HTR-8/SVneo (cell line): ENCODE results near the gene GGT6.

Experiments
- DNase-seq: peaks from one replicate; pipeline ENCODE4 v3.0.0; 2011; ENCODE audit warnings: low spot score, mixed read lengths; ENCODE audit not compliant: insufficient read length
- FAIRE-seq: peaks from 2 replicates; lab custom pipeline; 2011; peaks lifted over from hg19 to GRCh38; lab: Jason Lieb, UNC

The GGT6 gene

DNA sequence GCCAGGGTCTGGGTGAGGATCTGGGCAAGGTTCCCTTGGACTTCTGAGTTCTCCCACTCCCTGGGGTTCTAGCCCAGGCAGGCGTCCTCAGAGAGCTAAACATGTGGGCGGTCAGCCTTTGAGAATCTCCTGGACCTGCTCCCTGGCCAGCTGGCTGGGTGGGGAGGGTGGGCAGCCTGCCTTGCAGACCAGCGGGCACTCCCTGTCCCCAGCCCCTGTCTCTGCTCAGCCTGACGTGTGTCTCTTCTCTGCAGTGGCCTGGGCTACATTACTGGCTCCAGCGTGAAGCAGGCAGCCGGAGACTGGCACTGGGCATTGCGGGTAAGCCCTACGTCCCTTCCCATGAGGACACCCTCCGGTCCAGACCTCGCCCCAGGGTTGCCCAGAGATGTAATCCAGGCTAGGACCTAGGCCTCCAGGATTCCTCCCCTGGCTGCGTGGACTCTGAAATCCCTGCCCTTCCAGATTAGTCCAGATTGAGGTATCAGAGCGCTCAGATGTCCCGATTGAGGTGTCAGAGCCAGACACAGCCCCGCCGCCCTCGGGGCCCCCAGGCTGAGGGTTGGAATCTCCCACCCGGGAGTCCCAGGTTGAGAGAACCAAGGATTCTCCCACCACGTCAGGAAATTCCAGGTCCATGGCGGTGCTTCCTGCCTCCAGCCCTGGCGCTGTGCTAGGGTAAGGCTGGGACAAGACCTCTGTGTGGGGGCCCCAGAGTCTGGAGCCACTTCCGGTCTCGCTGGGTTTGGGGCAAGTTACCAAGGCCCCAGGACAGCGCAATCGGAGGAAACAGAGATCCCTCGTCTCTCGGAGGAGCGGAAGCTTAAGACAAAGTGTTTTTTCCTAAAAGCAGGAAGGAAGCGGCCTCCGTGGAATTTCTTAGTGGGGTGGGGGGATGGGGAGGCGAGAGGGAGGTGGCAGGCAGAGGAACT lies 29.3 kb downstream of the GGT6 start:
- no peak for DNase-seq
- no peak for FAIRE-seq

DNA sequence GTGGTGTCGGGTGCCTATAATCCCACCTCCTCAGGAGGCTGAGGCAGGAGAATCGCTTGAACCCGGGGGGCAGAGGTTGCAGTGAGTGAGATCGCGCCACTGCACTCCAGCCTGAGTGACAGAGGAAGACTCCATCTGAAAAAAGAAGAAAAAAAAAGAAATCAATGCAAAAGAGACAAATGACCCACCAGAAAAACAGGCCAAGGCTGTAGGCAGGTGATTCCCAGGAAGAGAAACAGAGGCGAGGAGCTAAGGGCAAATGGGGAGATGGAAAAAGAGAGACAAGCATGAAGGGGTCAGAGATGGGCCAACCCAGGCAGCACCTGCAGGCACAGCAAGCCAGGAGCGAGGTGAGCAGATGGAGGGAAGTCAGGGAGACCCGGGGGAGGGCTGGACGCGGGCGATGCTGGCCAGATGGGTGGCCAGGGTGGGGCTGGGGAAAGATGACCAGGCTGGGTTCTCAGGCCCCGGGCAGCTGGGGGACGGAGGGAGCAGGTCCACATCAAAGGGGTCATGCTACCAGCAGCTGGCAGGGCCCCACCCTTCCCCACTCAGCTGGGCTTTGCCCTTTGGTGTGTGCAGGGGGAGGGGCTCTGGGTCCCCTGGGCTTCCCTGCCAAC lies 30.7 kb downstream of the GGT6 start:
- FAIRE-seq (no peak), DNase-seq (no peak)

DNA sequence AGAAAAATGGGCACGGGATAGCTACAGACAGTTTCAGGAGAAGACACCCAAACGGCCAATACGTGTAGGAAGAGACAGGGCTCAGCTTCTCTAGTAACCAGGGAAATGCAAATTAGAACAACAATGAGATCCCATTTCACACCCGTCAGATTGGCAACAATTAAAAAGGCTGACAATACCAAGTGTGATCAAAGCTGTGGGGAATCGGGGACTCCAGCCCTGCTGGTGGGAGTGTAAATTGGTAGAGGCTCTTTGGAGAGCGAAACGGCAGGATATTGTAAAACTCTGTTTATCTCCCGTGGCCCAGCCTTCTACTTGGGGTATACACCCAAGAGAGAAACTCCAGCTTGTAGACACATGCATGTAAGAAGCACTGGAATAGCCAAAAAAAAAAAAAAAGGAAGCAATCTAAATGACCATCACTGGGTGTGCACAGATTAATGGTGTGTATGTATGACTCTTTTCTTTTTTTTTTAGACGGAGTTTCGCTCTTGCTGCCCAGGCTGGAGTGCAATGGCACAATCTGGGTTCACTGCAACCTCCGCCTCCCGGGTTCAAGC lies 32.7 kb downstream of the GGT6 start:
- no peak for FAIRE-seq
- DNase-seq: no peak

DNA sequence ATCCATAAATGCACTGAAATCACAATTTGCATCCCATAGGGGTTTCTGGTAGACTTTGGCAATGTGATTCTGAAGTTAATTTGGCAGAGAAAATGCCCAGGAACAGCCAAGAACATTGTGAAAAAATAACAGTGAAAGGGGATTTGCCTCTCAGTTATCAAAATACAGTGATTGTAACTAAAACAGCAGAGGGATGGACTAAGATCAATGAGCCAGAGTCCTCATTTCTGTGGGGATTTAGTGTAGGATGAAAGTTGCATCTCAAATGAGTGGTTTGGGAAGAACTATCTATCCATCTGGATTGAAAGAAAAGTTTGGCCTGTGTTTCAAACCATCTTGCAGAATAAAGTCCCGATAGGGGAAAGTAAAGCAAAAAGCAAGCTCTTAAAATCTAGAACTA lies 33.2 kb downstream of the GGT6 start:
- DNase-seq: no peak
- FAIRE-seq: no peak

DNA sequence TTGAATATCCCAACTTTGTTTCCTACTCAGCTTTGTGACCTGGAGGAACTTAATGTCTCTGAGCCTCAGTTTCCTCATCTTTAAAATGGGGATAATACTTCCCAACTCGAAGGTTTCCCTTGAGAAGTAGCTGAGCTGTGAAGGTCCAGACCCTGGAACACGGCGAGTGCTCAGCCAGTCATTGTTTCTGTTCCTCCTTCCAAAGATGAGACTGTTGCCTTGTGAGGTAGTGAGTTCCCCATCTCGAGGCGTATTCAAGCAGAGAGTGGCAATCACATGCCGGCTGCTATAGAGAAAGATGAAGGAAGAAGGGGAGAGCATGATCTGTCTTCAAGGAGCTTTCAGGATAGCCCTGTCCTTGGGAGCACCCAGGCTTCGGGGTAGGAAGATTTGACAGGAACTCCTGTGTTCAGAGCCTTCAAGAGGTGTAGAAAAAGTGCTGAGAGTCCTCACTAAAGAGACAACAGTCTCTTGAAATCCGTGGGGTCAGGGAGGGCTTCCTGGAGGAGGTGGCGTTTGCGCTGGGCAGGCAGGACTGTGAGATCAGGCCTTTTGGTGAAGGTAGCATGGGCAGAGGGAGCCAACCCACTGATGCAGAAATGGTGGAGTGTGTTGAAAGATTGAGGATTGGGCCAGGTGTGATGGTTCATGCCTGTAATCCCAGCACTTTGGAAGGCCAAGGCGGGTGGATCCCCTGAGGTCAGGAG lies 34.5 kb downstream of the GGT6 start:
- no peak for DNase-seq
- no peak for FAIRE-seq

DNA sequence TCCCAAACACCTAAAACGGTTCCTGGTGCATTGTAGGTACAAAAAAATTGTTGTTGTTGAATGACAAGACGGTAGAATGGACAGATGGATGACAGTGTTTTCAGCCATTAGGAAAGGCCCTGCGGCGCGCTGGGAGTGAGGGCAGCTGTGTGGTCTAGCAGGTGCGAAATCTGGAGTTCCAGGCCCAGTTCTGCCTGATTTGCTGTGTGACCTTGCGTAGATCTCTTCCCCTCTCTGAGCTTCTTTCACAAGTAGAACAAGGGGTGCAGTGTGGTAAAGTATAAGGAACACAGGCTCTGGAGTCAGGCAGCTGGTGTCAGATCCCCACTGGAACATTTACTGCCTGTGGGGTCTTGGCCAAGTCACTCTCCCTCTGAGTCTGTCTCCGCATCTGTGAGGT lies 36.4 kb downstream of the GGT6 start:
- DNase-seq: no peak
- no peak for FAIRE-seq

DNA sequence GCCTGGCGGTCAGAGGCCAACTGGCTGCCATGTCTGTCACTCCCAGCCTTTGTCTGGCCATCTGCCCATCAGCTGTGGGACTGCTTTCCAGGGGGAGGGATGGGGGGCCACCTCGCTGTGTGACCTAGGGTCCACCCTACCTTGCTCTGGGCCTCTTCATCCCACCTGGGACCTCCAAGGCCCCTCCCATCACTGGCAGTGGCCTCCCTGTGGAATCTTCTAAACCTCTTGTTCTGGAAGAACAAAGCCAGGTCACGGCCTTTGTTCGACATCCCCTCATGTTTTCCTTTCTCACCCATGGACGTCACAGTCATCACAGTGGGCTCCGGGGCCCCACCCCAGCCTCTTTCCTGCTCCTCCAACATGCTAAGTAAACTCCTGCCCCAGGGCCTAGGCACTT lies 37.7 kb downstream of the GGT6 start:
- DNase-seq (no peak), FAIRE-seq (no peak)

DNA sequence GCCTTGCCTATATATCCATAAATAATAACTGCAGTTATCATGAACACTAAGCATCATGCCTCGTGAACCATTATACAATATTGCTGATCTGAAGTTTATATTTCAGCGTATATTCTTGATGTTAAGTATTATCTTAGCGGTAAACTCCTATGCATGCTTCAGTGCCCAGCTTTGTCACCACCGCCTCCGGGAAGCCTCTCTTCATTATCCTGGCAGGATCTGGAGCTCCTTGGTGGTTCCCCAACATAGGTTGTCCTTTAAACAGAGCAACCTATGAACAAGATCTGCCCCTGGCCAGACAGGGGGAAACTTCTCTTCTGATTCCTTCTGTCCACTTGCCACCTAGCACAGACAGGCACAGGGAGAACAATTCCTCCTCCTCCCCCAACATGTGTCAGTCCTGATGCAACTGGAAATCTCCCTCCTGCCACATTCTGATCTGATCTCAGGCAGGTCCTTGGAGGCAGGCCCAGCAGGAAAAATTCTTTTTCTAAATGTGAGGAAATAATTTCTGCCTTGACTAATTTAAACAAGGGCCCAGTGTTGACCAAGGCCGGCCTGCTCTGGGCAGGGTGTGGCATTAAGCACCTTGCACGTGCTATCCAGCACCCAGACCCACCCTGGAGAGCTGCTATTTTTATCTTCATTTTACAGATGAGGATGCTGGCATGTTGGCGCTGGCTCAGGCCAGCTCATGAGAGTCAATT lies 39.3 kb downstream of the GGT6 start:
- DNase-seq: no peak
- FAIRE-seq: no peak

DNA sequence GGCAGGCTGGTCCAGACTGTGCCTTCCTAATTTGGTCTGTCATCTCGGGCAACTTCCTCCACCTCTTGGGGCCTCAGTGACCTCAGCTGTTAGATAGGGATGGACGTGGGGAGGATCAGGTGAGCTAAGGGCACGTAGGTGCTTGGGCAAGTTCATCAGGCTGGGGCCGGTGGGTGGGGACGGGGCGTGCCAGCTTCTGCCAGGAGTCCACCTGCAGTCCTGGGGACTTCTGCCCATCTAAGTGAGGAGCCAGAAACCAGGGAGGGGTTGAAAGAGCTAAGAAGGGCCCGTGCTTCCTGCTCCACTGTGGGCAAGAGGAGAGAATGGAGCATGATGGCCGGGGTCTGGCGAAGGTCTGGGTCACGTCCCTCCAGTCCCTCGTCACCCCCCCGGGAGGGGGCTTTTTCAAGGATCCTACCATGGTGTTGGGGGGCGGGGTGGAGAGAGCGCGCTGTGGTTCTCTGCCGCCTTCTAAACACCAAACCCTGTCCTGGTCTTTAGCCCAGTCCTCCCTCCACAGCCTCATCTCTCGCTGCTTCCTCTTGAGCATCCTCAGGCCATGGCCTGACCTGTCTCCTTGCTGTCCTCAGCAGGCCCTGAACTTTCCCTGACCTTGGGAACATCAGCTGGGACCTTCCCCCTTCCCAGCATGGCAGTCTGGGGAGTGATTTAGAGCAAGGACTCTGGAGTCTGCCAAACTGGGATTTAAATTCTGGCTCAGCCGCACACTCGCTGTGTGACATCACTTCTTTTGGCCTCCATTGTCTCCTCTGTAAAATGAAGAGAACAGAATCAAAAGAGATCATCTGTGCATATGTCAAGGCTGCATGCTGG lies 40.1 kb downstream of the GGT6 start:
- FAIRE-seq (no peak), DNase-seq (no peak)

DNA sequence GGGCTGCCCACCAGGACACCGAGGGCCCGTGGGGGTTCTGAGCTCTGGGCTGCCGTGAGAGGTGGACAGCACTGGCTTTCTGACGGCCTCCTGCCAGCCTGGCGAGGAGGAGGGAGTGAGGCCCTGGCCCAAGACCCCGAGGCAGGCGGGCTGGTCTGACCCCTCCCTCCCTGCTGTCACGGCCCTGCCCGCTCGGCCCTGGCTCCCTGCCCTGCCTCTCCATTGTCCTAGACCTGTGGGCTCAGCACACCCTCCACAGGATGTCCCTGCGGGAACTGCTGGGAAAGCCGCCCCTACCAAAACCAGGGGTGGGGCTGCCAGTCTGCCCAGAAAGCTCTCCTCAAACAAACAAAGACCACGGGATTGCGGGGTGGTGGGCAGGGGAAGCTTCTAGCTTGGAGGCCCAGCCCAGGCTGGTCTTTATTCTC lies 41.0 kb downstream of the GGT6 start:
- DNase-seq (no peak), FAIRE-seq (no peak)

DNA sequence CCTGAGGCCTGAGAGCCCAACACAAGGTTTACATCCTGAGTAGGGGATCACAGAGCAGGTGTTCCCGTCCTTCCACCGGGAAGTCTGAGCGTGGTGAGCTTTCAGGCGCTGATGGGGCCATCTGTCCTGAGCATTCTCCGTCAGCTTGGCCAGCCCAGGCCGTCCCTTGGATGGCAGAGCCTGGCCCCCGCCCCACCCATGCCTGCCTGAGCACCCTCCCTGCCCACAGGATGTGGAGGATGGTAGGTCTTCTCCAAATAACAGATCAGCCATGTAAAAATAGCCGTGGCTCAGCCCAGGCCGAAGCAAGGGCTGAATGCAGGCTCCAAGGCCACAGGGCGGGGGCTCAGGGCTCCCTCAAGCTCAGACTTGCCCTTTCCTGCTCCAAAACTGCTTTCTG lies 41.5 kb downstream of the GGT6 start:
- FAIRE-seq (no peak), DNase-seq (no peak)

DNA sequence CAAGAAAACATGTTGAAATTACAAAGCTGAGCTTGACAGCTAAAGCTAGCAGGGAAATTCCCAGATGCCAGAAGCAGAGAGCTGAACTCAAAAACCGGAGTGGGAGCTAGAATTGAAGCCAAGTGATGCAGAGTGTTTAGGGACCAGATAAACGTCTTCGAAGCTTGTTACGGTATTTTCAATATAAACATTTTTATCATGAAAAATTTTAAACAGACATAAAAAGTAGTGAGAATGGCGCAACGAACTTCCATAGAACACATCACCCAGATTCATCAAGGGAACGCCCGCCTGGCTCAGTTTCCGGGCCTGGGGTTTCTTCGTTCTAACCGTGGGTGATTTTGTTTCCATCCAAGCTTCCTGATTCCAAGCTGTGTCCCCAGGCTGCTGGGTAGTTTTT lies 43.6 kb downstream of the GGT6 start:
- FAIRE-seq (no peak), DNase-seq (no peak)

DNA sequence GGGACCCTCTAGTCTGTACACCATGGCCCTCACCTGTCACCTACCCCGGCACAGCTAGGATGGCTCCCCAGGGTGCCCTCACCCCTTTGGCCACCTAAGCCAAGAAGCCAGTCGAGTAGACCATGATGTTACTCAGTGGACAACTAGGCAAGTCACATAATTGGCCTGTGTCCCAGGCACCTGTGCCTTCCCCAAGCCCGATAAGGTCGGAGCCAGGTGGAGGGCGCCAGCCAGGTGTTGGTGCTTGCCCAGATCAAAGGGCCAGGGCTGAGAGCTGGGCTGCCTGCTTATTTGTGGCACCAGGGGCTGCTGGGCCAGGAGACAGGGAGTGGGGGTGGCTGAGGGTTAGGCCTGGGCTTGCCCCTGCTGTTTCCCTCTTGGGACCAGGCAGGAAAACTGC lies 44.9 kb downstream of the GGT6 start:
- FAIRE-seq (no peak), DNase-seq (no peak)

DNA sequence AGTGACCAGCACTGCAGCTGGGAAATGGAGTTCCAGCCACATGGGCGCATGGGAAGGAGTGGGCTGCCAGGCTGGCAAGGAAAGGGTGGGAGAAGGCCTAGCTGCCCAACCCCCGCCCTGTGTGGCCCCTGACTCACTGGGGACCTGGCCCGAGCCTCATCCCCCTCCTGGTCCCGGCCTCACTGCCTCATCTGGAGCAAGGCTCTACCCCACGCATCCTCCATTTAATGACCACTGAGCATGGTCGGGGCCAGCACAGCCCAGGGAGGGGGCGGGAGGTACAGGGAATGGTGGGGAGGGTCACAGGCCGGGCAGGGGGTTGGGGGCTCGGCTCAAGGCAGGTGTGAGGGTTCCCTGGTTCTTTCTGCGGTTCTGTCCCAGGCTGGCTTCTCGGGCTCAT lies 45.6 kb downstream of the GGT6 start:
- FAIRE-seq: no peak
- no peak for DNase-seq

DNA sequence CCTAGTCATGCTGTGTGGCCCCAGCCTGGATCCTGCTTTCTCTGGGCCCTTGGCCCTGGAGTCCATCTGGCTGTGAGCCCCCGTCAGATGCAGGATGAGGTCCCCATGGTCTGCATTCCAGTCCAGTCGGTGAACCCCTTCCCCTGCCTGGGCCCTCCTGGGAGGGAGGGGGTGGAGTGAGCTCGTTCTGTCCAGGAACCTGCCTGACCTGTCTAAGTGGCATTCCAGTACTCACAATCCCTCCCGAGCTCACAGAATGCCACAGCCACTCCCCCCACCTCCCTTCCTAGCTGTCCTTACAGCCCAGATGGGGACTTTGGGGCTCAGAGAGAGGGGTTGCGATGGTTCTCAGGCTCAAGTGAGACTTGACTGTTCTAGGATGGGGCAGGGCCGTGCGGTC lies 46.2 kb downstream of the GGT6 start:
- DNase-seq: no peak
- no peak for FAIRE-seq

DNA sequence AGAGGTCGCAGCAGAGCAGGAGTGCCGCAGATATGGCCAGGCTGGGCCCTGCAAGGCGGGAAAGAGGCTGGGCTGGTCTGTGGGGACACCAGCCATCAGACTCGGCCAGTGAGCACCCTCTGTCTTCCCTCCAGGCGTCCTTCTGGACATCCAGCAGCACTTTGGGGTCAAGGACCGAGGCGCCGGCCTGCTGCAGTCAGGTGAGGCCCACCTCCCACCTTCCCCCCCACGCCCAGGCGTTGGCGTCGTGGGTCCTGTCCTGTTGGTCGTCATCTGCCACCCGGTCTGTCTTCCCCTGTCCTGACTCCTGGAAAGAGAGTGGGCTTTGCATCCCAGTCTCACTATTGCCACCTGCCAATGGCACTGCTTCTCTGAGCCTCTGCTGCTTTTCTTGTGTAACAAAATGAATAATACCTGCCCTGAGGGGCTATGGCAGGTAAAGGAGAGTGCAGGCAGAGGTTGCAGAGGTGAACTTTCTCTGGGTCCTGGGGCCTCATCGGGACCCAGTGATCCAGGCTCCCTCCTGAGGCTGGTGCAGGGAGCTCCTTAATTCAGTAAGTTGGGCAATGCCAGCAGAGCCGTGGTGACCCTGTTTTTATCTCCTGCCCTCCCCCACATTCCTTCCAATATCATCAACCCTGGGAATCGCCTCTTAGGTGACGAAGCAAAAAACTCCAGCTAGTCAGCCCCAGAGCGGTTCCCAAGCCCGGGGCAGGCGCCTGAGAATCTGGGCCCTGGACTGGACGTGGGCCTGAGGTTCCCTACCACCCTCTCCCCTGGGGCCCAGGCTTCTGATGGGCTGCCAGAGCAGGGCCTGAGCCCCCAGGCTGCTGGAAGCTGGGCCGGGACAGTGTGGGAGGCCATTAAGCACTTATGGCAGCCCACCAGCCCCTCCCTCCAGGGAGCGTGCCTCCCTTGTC lies 47.0 kb downstream of the GGT6 start:
- FAIRE-seq: no peak

DNA sequence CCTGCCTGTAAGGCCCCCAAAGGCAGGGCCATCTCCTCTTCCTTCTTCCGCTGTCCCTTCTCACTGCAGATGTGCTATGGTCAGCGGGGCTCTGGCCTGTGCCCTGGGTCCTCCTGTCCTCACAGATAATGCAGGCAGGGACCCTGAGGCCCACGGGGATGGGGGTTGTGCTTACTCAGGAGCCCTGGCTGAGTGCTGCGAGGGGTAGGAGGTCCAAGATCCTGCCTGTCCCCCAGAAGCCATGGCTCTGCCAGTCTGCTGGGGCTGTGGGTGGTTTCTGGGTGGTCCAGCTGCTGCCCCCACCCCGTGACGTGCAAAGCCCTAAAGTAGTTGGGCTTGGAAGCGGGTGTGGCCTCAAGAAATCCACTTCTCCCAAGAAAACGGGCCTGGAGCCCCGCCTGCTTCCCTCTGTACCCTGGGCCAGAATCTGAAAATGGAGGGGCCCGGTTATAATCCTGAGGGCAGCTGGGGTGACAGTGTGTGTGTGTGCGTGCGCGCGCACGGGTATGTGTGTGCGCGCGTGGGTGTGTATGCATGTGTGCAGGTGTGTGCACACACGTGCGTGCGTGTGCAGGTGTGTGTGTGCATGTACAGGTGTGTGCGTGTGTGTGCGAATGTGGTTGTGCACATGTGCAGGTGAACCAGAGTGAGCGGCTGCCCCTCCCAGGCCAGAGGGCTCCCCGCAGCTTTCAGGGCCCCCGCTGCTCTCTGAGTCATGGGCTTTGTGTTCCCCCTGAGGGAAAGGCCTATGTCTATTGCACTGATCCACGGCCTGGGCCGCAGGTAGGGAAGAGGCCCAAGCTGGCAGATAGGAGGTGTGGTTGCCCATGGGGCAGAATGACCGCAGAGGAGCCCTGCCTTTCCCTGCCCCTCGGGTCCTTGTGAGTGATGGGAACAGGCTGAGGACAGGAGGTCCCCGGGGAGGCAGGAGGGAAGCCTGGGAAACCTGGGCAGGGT lies 47.9 kb downstream of the GGT6 start:
- FAIRE-seq (peak; percentile 77), DNase-seq (no peak)

More for the DNA sequence above, 47.0 kb downstream of the GGT6 start:
- DNase-seq: no peak
